HUES64 (cell line): Measurements from ENCODE around the gene IGF2BP1.

Source experiments
- H3K27ac ChIP-seq: 2 replicates; pipeline ENCODE4 v1.7.0; 2013; ENCODE audit warnings: low read depth, low read length, inconsistent platforms
- H3K27me3 ChIP-seq: 2 replicates; pipeline ENCODE4 v1.6.1; 2013; ENCODE audit warnings: mild to moderate bottlenecking, low read length; ENCODE audit not compliant: insufficient read depth
- H3K36me3 ChIP-seq: 2 replicates; pipeline ENCODE4 v1.6.1; 2013; ENCODE audit warnings: mild to moderate bottlenecking, low read length; ENCODE audit not compliant: insufficient read depth
- H3K4me1 ChIP-seq: 2 replicates; pipeline ENCODE4 v1.6.1; 2013; ENCODE audit warnings: mild to moderate bottlenecking, low read length, moderate library complexity; ENCODE audit not compliant: insufficient read depth
- H3K4me3 ChIP-seq: 2 replicates; pipeline ENCODE4 v1.5.1; 2013; ENCODE audit warnings: mild to moderate bottlenecking, low read length, moderate library complexity
- H3K9ac ChIP-seq: 2 replicates; pipeline ENCODE4 v1.6.1; 2013; ENCODE audit warnings: mild to moderate bottlenecking, low read depth, low read length
- H3K9me3 ChIP-seq: 2 replicates; pipeline ENCODE4 v1.6.1; 2013; ENCODE audit warnings: low read depth, low read length; ENCODE audit not compliant: insufficient read depth
- WGBS: fragments of 150-250, 120-280 bp; methylation state at CpG from one replicate; pipeline ENCODE4 v1.1.7; 2013; ENCODE audit warnings: missing lambda C conversion rate; 5-methylcytosine and 5-hydroxymethylcytosine counted together

The IGF2BP1 gene

DNA sequence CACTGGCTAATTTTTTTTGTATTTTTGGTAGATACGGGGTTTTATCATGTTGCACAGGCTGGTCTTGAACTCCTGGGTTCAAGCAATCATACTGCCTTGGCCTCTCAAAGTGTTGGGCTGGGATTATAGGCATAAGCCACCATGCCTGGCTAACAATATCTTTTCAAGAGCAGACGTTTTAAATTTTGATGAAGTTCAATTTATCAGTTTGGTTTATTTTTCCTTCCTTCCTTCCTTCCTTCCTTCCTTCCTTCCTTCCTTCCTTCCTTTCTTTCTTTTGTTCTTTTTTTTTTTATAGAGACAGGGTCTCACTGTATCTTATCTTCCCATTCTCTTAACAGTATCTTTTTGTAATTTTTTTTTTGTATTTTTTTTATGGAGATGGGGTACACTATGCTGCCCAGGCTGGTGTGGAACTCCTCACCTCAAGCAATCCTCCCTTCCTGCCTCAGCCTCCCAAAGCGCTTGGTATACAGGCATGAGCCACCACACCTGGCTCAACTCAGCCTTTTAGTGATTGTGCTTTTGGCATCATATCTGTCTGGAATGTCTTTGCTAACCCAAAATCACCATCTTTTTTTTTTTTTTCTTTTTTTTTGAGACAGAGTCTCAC, 15.2 kb upstream of the IGF2BP1 start:
- Histone ChIP-seq H3K4me1 (no peaks in the 10 kb centered on the region), H3K9me3 (no peaks in the 10 kb centered on the region), H3K4me3 (no peak overlapping the region), H3K27ac (no peak overlapping the region), H3K9ac (no peak overlapping the region), H3K27me3 (no peaks in the 10 kb centered on the region), H3K36me3 (no peaks in the 10 kb centered on the region)
- WGBS, result 98% methylated on average over 3 of the region's 3 CpGs

DNA sequence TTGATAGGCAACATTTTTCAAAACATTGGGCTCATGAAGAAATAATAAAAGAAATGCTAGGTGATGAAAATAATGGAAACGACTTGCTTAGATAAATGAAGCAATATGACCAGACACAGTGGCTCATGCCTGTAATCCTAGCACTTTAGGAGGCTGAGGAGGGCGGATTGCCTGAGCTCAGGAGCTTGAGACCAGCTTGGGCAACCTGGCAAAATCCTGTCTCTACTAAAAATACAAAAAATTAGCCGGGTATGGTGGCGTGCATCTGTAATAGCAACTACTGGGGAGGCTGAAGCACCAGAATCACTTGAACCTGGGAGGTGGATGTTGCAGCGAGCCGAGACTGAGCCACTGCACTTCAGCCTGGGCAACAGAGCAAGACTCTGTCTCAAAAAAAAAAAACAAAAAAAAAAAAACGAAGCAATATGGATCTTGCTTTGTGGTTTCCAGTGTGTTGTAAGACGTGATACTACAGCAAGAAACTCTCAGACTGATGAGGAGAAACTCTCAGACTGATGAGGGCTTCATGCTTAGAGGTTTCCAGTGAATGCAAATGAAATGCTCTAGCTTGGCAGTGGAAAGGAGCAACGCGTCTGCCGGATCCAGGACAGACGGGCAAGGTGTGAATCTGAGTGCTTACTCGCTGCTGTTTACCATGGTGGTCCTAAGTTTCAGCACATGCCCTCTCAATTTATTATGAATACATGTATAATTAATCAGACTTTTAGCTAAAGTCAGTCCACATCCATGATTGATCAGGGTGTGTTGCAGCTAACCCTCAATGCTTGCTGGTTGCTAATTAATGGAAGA, 11.5 kb upstream of the IGF2BP1 start:
- Histone ChIP-seq H3K36me3 (no peaks in the 10 kb centered on the region), H3K4me1 (peaks cover 9% of the 10 kb centered on the region), H3K27ac (no peak overlapping the region), H3K9me3 (no peaks in the 10 kb centered on the region), H3K9ac (no peak overlapping the region), H3K27me3 (no peaks in the 10 kb centered on the region), H3K4me3 (no peak overlapping the region)
- 89% methylated on average over 13 of the region's 13 CpGs for WGBS

DNA sequence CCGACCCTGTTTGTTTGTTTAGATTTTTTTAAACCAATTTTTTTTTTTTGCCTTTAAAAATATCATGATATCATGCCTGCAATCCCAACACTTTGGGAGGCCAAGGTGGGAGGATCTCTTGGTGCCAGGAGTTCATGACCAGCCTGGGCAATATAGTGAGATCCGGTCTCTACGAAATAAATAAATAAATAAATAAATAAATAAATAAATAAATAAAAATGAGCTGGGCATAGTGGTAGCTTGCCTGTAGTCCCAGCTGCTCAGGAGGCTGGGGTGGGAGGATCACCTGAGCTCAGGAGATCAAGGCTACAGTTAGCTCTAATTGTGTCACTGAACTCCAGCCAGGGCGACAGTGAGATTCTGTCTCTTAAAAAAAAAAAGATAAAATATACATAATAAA, 8.1 kb upstream of the IGF2BP1 start:
- WGBS, result no CpG with 5 or more reads among the region's 4 CpGs
- H3K9me3 ChIP-seq, result no peaks in the 10 kb centered on the region
- no peaks in the 10 kb centered on the region for H3K36me3 ChIP-seq
- no peak overlapping the region for H3K9ac ChIP-seq
- peaks cover 43% of the 10 kb centered on the region for H3K4me1 ChIP-seq
- no peaks in the 10 kb centered on the region for H3K27me3 ChIP-seq
- no peak overlapping the region for H3K4me3 ChIP-seq
- no peak overlapping the region for H3K27ac ChIP-seq

DNA sequence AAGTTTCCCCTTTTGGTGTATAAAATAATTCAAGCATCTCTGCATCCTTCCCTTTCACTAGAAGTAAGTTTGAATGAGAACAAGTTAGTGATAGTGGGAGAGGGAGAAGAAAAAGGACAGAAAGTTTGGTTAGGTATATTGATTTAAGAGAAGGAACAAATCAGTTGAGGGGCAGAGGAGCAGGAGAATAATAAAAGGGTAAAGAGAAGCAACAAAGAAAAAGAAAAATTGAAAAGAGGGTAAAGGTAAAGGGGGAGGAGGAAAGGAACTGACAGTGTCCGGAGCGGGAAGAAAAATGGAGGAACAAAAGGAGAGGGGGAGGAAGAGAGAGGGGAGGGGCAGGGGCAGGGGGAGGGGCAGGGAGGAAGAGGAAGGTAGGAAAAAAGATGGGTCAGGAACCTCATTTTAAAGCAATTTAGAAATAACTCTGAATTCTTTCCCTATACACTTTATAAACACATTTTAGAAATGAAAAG, 6.3 kb upstream of the IGF2BP1 start:
- no peaks in the 10 kb centered on the region for H3K36me3 ChIP-seq
- H3K9me3 ChIP-seq, result no peaks in the 10 kb centered on the region
- H3K27me3 ChIP-seq, result no peaks in the 10 kb centered on the region
- H3K4me3 ChIP-seq, result peak overlapping the region; percentile 34
- H3K9ac ChIP-seq, result peak overlapping the region; percentile 59; the same call in 1 of the 2 replicates
- WGBS, result 2% methylated on average over 2 of the region's 2 CpGs
- H3K27ac ChIP-seq, result peak overlapping the region; percentile 67
- H3K4me1 ChIP-seq, result peaks cover 52% of the 10 kb centered on the region

DNA sequence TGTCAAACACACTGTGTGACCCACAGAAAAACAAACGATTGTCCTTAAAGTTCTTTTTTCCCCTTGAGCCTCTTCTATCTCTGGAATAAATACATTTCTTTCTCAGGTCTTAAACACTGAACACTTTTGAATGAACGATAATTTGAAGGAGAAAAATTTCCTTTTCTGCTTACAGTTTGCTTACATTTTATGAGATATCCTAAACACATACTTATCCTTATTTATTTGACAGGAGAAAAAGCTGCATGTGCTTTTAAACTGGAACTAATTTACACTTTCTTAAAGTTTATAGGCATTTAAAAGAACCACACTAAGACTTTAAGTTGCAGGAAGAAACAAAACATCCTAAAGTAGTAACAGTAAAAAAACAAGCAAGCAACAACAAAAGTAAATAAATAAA, 4.7 kb upstream of the IGF2BP1 start:
- Histone ChIP-seq H3K27ac (peak overlapping the region; percentile 72), H3K4me3 (peak overlapping the region; percentile 12; the same call in 1 of the 2 replicates), H3K4me1 (peaks cover 52% of the 10 kb centered on the region), H3K36me3 (no peaks in the 10 kb centered on the region), H3K27me3 (no peaks in the 10 kb centered on the region), H3K9ac (peak overlapping the region; percentile 65; the same call in 1 of the 2 replicates), H3K9me3 (no peaks in the 10 kb centered on the region)
- WGBS, result 26% methylated on average over 1 of the region's 2 CpGs

DNA sequence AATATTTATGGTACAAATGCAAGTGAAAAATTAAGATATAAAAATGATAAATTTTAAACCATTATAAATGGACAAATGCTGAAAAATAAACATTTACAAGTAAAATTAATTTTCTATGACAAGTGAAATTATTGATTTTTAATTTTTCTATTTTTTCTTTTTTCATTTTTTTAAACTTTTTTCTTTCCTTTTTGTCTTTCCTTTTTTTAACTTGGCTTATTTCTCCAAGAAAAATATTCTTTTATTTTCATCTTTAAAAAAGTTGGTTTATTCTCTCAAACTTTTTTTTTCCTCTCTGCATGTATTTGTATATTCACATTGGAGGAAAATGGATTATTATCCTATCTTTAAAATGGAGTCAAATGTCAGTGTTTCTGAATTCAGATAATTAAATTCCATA, 3.9 kb upstream of the IGF2BP1 start:
- H3K9me3 ChIP-seq, result no peaks in the 10 kb centered on the region
- no peak overlapping the region for H3K9ac ChIP-seq
- peaks cover 52% of the 10 kb centered on the region for H3K4me1 ChIP-seq
- no peaks in the 10 kb centered on the region for H3K27me3 ChIP-seq
- no peaks in the 10 kb centered on the region; the same call in 1 of the 2 replicates for H3K36me3 ChIP-seq
- H3K4me3 ChIP-seq, result no peak overlapping the region
- no peak overlapping the region for H3K27ac ChIP-seq

DNA sequence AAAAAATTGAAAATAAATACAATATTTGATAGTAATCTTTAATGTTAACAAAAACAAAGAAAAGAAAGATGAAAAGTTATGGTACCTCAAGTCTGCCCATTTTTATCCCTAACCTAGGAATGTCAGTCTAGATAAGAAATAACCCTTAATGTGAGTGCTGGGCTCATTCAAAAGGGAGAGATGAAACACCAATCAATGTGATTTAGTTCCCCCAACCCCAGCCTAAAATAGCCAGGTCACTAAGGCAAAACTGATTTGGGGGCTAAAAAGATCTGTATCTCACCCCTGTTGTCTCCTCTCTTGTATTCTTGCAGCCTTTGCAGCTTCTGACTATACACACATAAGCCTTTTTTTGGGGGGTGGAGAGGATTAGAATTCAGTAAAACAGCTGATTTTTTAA, 3.2 kb upstream of the IGF2BP1 start:
- Histone ChIP-seq H3K9ac (peak overlapping the region; percentile 100; the same call in 1 of the 2 replicates), H3K4me3 (peak overlapping the region; percentile 99), H3K4me1 (peaks cover 52% of the 10 kb centered on the region), H3K27me3 (no peaks in the 10 kb centered on the region), H3K27ac (peak overlapping the region; percentile 71; the same call in 1 of the 2 replicates), H3K9me3 (no peaks in the 10 kb centered on the region), H3K36me3 (no peaks in the 10 kb centered on the region; the same call in 1 of the 2 replicates)

DNA sequence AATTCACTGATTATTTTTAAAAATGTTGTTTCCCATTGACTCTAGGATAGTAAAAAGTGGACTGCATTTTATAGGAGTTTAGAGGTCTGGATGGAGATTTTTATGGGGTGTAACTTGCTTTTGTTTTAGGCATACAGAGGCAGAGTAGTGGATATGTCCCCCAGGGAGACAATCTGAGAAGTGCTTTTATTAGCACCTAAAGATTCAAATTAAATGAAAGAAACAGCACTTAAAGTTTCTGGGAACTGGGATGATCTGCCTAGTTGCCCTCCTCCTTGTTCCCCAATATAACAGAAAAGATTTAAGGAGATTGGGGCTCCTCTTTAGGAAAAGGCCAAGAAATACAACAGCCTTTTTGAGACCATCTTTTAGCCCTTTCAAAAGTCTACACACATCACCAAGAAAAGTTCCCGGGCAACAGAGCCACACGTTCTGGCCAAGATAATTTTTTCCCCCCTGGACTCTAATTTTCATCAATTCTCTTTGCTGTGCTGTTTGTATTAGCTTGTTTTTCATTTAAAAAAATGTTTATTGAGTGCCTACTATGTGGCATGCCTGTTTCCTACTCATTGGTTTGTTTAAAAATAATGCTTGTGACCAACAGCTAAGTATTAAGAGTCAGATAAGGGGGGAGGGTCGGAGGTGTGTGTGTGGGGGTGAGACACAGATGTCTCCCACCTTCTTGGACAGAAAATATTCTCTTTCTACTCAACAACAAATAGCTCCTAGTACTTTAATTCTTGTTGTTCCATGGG, 2.5 kb upstream of the IGF2BP1 start:
- peak overlapping the region; percentile 100 for H3K27ac ChIP-seq
- WGBS, result 8% methylated on average over 2 of the region's 3 CpGs
- peak overlapping the region; percentile 100 for H3K9ac ChIP-seq
- peak overlapping the region; percentile 99 for H3K4me3 ChIP-seq
- no peaks in the 10 kb centered on the region for H3K27me3 ChIP-seq
- H3K36me3 ChIP-seq, result peaks cover 4% of the 10 kb centered on the region; the same call in 1 of the 2 replicates
- H3K4me1 ChIP-seq, result peaks cover 52% of the 10 kb centered on the region
- no peaks in the 10 kb centered on the region for H3K9me3 ChIP-seq

DNA sequence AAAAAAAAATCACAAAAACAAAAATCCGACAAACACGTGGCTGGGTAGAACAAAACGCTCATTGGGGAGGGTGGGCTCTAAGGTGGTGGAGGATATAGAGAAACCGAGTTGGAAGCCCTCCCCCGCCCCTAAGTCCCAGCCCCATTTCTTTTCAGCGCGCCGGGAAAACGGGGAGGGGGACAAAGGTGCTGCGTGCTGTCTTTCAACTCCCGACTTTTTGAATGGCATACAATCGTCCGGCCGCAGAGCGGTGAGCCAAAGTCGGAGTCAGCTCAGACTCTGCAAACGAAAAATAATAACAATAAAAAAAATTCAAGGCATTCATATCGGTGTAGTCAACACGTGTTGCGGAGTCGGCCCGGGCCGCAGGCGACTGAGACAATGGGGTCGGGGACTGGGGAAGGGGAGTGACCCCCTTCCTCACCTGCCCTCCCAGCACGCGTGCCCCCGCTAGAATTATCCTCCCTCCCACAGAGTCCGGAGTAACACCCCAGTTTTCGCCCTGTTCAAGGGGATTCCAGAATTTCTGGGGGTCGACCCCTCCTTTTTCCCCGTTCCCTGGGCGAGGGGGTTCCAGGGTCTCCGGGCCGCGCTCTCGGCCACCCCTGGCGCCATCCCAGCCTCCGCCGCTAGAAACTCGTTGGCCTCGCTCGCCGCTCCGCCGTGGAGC, 1.7 kb upstream of the IGF2BP1 start:
- Histone ChIP-seq H3K36me3 (peaks cover 11% of the 10 kb centered on the region), H3K4me1 (peaks cover 44% of the 10 kb centered on the region), H3K27ac (peak overlapping the region; percentile 100), H3K27me3 (no peaks in the 10 kb centered on the region), H3K4me3 (peak overlapping the region; percentile 99), H3K9ac (peak overlapping the region; percentile 100), H3K9me3 (no peaks in the 10 kb centered on the region)
- under 1% methylated on average over 46 of the region's 46 CpGs for WGBS

DNA sequence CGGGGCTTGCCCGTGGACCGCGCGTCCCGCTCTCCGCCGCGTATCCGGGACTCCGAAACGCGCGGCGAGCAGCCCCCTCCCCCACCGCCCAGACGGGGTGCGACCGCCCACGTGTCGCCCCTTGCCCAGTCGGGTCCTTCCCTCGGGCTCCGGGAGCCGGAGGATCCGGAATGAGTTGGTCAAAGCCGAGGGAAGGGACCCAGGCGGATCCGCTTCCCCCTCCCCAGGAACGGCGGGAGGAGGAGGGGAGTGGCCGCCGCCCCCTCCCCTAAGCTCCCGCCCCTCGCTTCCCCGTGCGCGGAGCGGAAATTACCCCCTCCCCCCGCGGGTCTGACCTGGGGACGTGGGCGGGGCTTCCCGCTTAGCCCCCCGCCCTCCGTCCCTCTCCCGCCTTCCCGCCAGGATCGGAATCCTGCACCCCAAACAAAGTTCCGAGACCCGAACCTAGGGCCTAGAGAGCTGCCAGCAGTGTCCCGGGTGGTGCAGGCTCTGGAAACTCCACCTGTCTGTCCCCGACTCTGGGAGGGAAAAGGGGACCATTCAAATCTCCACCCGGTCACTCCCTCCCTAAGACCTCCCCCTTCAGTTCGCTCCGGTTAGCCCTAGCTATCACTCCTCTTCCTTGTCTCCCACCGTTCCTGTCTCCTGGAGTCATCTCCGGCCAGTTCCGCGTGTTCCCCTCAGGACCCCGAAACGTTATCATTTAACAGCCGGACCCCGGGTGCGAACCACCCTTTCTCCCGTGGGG, 1.0 kb upstream of the IGF2BP1 start:
- under 1% methylated on average over 62 of the region's 66 CpGs for WGBS
- H3K36me3 ChIP-seq, result peaks cover 18% of the 10 kb centered on the region
- no peaks in the 10 kb centered on the region for H3K9me3 ChIP-seq
- H3K4me1 ChIP-seq, result peaks cover 42% of the 10 kb centered on the region
- H3K9ac ChIP-seq, result peak overlapping the region; percentile 100
- peak overlapping the region; percentile 99 for H3K4me3 ChIP-seq
- peak overlapping the region; percentile 100 for H3K27ac ChIP-seq
- no peaks in the 10 kb centered on the region for H3K27me3 ChIP-seq
